Measurements from ENCODE around the gene ABCA7. TPM values are rescaled to one million over a fixed set of nuclear protein-coding genes. Genes with fewer than 3 reads are reported as not detected.
A peak's percentile ranks its signal among the peaks of the same experiment; 100 is the strongest.

The ABCA7 gene
- total and polyA plus RNA-seq, 2 experiments from 2014 or later: 2.1 to 2.6 TPM

DNA sequence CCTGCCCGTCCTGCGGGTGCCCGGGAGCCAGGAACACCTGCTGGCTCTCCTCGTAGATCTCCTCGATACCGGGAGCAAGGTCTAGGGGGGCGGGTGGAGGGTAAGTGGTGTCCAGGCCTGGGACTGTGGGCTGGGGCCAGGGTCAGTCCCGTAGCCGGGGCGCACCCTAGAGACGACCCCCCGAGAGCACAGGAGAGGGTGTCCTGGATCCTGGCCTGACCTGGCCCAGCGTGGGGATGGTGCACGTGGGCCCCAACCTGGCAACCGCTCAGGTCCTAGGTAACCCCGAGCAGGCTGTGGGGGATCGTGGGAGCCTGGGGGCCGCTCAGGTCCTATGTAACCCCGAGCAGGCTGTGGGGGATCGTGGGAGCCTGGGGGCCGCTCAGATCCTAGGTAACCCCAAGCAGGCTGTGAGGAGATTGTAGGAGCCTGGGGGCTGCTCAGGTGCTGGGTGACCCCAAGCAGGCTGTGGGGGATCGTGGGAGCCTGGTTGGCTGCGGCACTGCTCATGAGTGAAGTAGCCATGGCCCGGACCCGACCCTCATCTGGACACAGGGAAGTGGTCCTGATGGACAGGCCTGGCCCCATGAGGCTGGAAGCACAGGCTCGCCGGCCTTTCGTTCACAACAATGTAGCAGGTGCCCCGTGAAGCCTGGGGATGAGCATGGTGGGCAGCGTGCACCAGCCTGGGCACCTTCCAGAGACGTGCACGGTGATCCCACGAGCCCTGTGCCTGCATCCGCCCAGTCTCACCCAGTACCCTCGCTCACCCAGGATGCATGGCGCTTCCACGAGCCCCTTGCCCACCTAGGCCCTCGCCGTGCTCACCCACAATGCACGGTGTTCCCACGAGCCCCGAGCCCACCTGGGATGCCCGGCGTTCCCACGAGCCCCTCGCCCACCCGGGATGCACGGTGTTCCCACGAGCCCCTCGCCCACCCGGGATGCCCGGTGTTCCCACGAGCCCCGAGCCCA lies 70.1 kb downstream of the ABCA7 start:
- peaks cover 17% of the 10 kb centered on the region; the same call in 1 of the 2 replicates for H3K36me3 ChIP-seq (ENCODE audit: low read depth)
- no peak overlapping the region for H3K9ac ChIP-seq
- H3F3A ChIP-seq (ENCODE audit: insufficient read depth): 0 out of 2 replicates have a peak, but pooled peaks cover 7% of the 10 kb centered on the region
- H3K9me2 ChIP-seq (ENCODE audit: insufficient read depth): no peaks in the 10 kb centered on the region
- 0 out of 2 replicates have a peak, but pooled peaks cover 5% of the 10 kb centered on the region for H3K79me2 ChIP-seq (ENCODE audit: insufficient read depth)
- TF ChIP-seq EZH2phosphoT487 (IDR thresholded peaks at IDR 0.05; ENCODE audit: insufficient read depth, low read depth) (no peak), EZH2 (IDR thresholded peaks at IDR 0.05; ENCODE audit: insufficient read depth, poor library complexity, severe bottlenecking) (no peak)
- 94% methylated on average over 22 to 54 of the region's 54 CpGs for WGBS, 2 experiments (ENCODE audit: low coverage in 1 of 2, low lambda C conversion rate in 2 of 2, missing lambda C conversion rate in 2 of 2)
- H3K4me2 ChIP-seq (ENCODE audit: unreplicated experiment): no peak overlapping the region
- H4K20me1 ChIP-seq (ENCODE audit: insufficient read depth): no peaks in the 10 kb centered on the region
- no peak overlapping the region for H3K27ac ChIP-seq
- DNase-seq: no peak
- in situ Hi-C loops (cut with MboI): no loop called here
- no peaks in the 10 kb centered on the region for H3K4me1 ChIP-seq (ENCODE audit: insufficient read depth)
- H3K4me3 ChIP-seq: no peak overlapping the region
- no peaks in the 10 kb centered on the region for H3K27me3 ChIP-seq (replicated peaks; ENCODE audit: insufficient read depth)
- no peak overlapping the region for H2AFZ ChIP-seq
- H3K9me3 ChIP-seq (ENCODE audit: low read depth): no peaks in the 10 kb centered on the region

DNA sequence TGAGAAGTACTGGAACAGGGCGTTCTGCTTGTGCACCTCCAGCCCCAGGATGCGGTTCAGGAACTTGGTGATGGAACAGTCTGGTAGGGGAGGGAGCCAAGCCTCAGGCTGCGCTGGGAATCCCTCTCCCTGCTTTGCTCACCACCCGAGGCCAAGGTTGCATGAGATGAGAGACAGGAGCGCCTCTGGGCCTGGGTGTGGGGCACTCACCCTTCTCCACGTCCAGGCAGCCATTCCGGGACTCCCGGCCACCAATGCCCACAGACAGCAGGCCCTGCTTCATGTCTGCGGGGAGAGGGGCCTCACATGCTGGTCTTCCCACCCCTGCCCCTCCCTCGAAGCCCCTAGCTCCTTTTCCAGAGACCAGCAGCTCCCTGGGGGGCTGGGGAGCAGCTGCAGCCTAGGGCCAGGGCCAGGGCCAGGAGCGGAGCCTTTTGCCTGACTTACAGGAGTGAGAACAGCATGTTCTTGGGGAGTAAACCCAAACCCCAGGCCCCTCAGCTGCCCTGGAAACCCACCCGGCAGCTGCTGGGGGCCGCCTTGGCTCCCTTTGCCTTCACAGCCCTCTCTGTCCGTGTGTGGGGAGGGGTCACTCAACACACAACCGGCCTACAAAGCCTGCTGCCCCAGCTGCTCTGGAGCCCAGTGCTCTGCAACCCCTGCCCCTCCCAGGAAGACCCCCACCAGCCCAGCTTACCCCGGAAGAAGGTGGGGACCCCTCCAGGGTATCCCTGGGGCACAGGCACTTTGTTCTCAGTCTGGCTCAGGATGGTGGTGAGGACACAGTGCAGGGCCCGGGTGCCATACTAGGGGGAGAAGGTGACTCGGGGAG lies 71.1 kb downstream of the ABCA7 start:
- no peaks in the 10 kb centered on the region for H4K20me1 ChIP-seq (ENCODE audit: insufficient read depth)
- no peaks in the 10 kb centered on the region for H3K4me1 ChIP-seq (ENCODE audit: insufficient read depth)
- H3K9me3 ChIP-seq (ENCODE audit: low read depth): no peaks in the 10 kb centered on the region
- H3K4me3 ChIP-seq: no peak overlapping the region
- DNase-seq: peak; percentile 59
- H3K79me2 ChIP-seq (ENCODE audit: insufficient read depth): peaks cover 3% of the 10 kb centered on the region; the same call in 1 of the 2 replicates
- H3K9me2 ChIP-seq (ENCODE audit: insufficient read depth): no peaks in the 10 kb centered on the region
- H3K27ac ChIP-seq: no peak overlapping the region
- no peak overlapping the region for H3K9ac ChIP-seq
- H3F3A ChIP-seq (ENCODE audit: insufficient read depth): peaks cover 3% of the 10 kb centered on the region; the same call in 1 of the 2 replicates
- H3K27me3 ChIP-seq (replicated peaks; ENCODE audit: insufficient read depth): no peaks in the 10 kb centered on the region
- in situ Hi-C loops (cut with MboI): no loop called here
- WGBS, 2 experiments (ENCODE audit: low coverage in 1 of 2, low lambda C conversion rate in 2 of 2, missing lambda C conversion rate in 2 of 2): 84 to 86% methylated on average over 17 to 18 of the region's 18 CpGs
- no peak overlapping the region for H2AFZ ChIP-seq
- H3K4me2 ChIP-seq (ENCODE audit: unreplicated experiment): no peak overlapping the region
- TF ChIP-seq EZH2 (IDR thresholded peaks at IDR 0.05; ENCODE audit: insufficient read depth, poor library complexity, severe bottlenecking) (no peak), EZH2phosphoT487 (IDR thresholded peaks at IDR 0.05; ENCODE audit: insufficient read depth, low read depth) (no peak)
- H3K36me3 ChIP-seq (ENCODE audit: low read depth): peaks cover 17% of the 10 kb centered on the region; the same call in 1 of the 2 replicates

DNA sequence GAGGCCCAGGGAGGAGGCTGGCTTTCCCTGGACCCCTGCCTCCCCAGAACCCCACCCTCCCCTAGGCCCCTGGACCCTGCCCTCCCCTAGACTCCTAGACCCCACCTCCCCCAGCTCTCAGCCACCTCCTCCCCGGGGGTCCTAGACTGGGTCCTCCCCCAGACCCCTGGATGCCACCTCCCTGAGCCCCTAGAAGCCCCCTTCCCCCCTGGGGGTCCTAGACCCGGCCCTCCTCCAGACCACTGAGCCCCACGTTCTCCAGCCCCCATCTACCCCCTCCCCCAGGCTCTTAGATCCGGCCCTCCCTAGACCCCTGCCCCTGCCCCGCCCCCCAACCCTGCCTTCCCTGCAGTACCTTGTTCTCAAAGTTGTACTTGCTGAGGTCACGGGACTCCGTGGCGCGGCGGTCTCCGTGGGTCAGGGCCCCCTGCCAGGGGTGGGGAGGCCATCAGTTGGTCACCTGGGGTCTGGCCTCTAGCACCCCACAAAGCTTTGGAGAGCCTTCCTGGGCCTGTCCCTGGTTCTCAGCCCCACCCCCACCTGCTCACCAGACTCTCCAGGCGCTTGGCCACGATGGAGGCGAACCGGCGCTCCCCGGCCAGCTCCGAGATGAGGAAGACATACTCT lies 71.8 kb downstream of the ABCA7 start:
- no peaks in the 10 kb centered on the region for H3K9me3 ChIP-seq (ENCODE audit: low read depth)
- no peak overlapping the region for H3K4me3 ChIP-seq
- H2AFZ ChIP-seq: no peak overlapping the region
- no peaks in the 10 kb centered on the region for H3K4me1 ChIP-seq (ENCODE audit: insufficient read depth)
- H3K4me2 ChIP-seq (ENCODE audit: unreplicated experiment): no peak overlapping the region
- in situ Hi-C loops (cut with MboI): no loop called here
- H3K36me3 ChIP-seq (ENCODE audit: low read depth): peaks cover 17% of the 10 kb centered on the region; the same call in 1 of the 2 replicates
- H3K79me2 ChIP-seq (ENCODE audit: insufficient read depth): peaks cover 6% of the 10 kb centered on the region; the same call in 1 of the 2 replicates
- no peak for DNase-seq
- H3K27me3 ChIP-seq (replicated peaks; ENCODE audit: insufficient read depth): no peaks in the 10 kb centered on the region
- H3K9ac ChIP-seq: no peak overlapping the region
- H3K9me2 ChIP-seq (ENCODE audit: insufficient read depth): no peaks in the 10 kb centered on the region
- no peaks in the 10 kb centered on the region for H4K20me1 ChIP-seq (ENCODE audit: insufficient read depth)
- no peak overlapping the region for H3K27ac ChIP-seq
- no peak for TF ChIP-seq EZH2 (IDR thresholded peaks at IDR 0.05; ENCODE audit: insufficient read depth, poor library complexity, severe bottlenecking)
- TF ChIP-seq EZH2phosphoT487 (IDR thresholded peaks at IDR 0.05; ENCODE audit: insufficient read depth, low read depth): no peak
- H3F3A ChIP-seq (ENCODE audit: insufficient read depth): no peaks in the 10 kb centered on the region; the same call in 1 of the 2 replicates
- WGBS, 2 experiments (ENCODE audit: low coverage in 1 of 2, low lambda C conversion rate in 2 of 2, missing lambda C conversion rate in 2 of 2): 82 to 89% methylated on average over 13 to 18 of the region's 18 CpGs
